GM12878 (cell line): Measurements from ENCODE around the gene CATSPERZ. TPM values are rescaled to one million over a fixed set of nuclear protein-coding genes. Genes with fewer than 3 reads are reported as not detected.

Source experiments
- ATAC-seq: fragments of 200-7000 bp; cut with Tn5 transposase; 3 replicates; pipeline ENCODE4 v1.9.1; 2020; ENCODE audit warnings: mild to moderate bottlenecking, moderate library complexity
- BruUV-seq: library from RNA; stranded (reverse); fragments of 400-500 nt; replicated peaks from 2 replicates; lab custom pipeline; 2021; lab: Mats Ljungman, UMichigan
- CTCF ChIA-PET: fragments of 300-600 bp; sonication (Branson Sonifier 250); formaldehyde crosslinking; extraction: SDS; loops from one replicate; lab custom pipeline; 2021; ENCODE audit warnings: inconsistent platforms; lab: Yijun Ruan, JAX
- POLR2A ChIA-PET: fragments of 350-600 bp; formaldehyde crosslinking; extraction: SDS; loops from one replicate; lab custom pipeline; 2021; ENCODE audit warnings: inconsistent platforms; lab: Charles Lee
- RAD21 ChIA-PET: fragments of 300-600 bp; sonication (Branson Sonifier 250); formaldehyde crosslinking; loops from one replicate; lab custom pipeline; 2023; ENCODE audit warnings: antibody characterized with exemption; ENCODE audit not compliant: unreplicated experiment; lab: Charles Lee
- SMC1A ChIA-PET: fragments of 300-600 bp; sonication (Branson Sonifier 250); formaldehyde crosslinking; loops from one replicate; lab custom pipeline; 2023; ENCODE audit not compliant: unreplicated experiment, uncharacterized antibody; lab: Charles Lee
- DNase-seq: peaks from one replicate; pipeline ENCODE4 v3.0.0-alpha.2; 2011; ENCODE audit warnings: low read depth, low spot score
- FAIRE-seq: peaks from 3 replicates; lab custom pipeline; 2011; peaks lifted over from hg19 to GRCh38; lab: Jason Lieb, UNC
- H2AFZ ChIP-seq: 2 replicates; pipeline ENCODE4 v1.6.0; 2011; ENCODE audit warnings: low read depth, low read length, control low read depth; ENCODE audit not compliant: control insufficient read depth
- H3K27ac ChIP-seq: 2 replicates; pipeline ENCODE4 v1.5.1; 2011; ENCODE audit warnings: control low read depth; ENCODE audit not compliant: control insufficient read depth, insufficient read depth
- H3K27me3 ChIP-seq, 2 experiments: replicated peaks in 1 of 2; 2 replicates each; pipeline versions ENCODE4 v1.6.0 to v1.6.1; 2011; ENCODE audit warnings: low read length in 1 of 2; ENCODE audit not compliant: control insufficient read depth in 2 of 2, insufficient read depth in 2 of 2
- H3K36me3 ChIP-seq, 2 experiments: 2 replicates each; pipeline ENCODE4 v1.5.1; 2011; ENCODE audit warnings: low read length in 1 of 2; ENCODE audit not compliant: control insufficient read depth in 2 of 2, insufficient read depth in 2 of 2
- H3K4me1 ChIP-seq: 2 replicates; pipeline ENCODE4 v1.6.1; 2011; ENCODE audit warnings: mild to moderate bottlenecking, low read length, moderate library complexity, mixed read lengths; ENCODE audit not compliant: control insufficient read depth, insufficient read depth
- H3K4me2 ChIP-seq: 2 replicates; pipeline ENCODE4 v1.6.0; 2011; ENCODE audit warnings: control low read depth; ENCODE audit not compliant: control insufficient read depth, insufficient read depth
- H3K4me3 ChIP-seq: fragments of 200-600 bp; sonication (generic); 2 replicates; pipeline ENCODE4 v1.5.1; 2016
- H3K79me2 ChIP-seq: 2 replicates; pipeline ENCODE4 v1.6.0; 2011; ENCODE audit warnings: low read length; ENCODE audit not compliant: control insufficient read depth, insufficient read depth
- H3K9ac ChIP-seq: 2 replicates; pipeline ENCODE4 v1.8.0; 2011; ENCODE audit warnings: low read length, control low read depth, mixed read lengths; ENCODE audit not compliant: control insufficient read depth, insufficient read depth
- H3K9me3 ChIP-seq: replicated peaks from 3 replicates; pipeline ENCODE4 v1.5.1; 2011; ENCODE audit warnings: mild to moderate bottlenecking, low read length; ENCODE audit not compliant: control insufficient read depth, insufficient read depth
- H4K20me1 ChIP-seq: 2 replicates; pipeline ENCODE4 v1.6.0; 2011; ENCODE audit not compliant: control insufficient read depth, insufficient read depth
- DPF2 ChIP-seq: fragments of 450-650 bp; IDR thresholded peaks from 2 replicates; pipeline ENCODE4 v1.6.1; 2017; ENCODE audit warnings: mild to moderate bottlenecking
- EGR1 ChIP-seq, 2 experiments: IDR thresholded peaks; 1 replicate in 1 of 2; 2 replicates in 1 of 2; pipeline ENCODE4 v1.6.1; 2011 to 2012; ENCODE audit warnings: low read depth in 2 of 2, low read length in 2 of 2, borderline replicate concordance in 1 of 2, mild to moderate bottlenecking in 1 of 2, moderate library complexity in 1 of 2
- IKZF2 ChIP-seq, 2 experiments: fragments of 450-650 bp; IDR thresholded peaks; 2 replicates each; pipeline ENCODE4 v1.6.1; 2017; ENCODE audit warnings: mild to moderate bottlenecking in 2 of 2, moderate library complexity in 2 of 2
- POLR2A ChIP-seq: IDR thresholded peaks from 2 replicates; pipeline ENCODE4 v1.6.1; 2011; ENCODE audit warnings: low read depth, mild to moderate bottlenecking, low read length
- TCF7 ChIP-seq: IDR thresholded peaks from 2 replicates; pipeline ENCODE4 v1.6.1; 2014; ENCODE audit warnings: antibody characterized with exemption, borderline replicate concordance
- ZNF384 ChIP-seq: IDR thresholded peaks from 2 replicates; pipeline ENCODE4 v1.6.1; 2012; ENCODE audit warnings: low read depth, mild to moderate bottlenecking, low read length, improper control_type of control experiment, borderline replicate concordance
- WGBS: methylation state at CpG from one replicate; pipeline ENCODE4 v1.1.6; 2016; ENCODE audit warnings: low lambda C conversion rate; ENCODE audit not compliant: insufficient replicate concordance, insufficient coverage; ENCODE audit errors: missing lambda C conversion rate; 5-methylcytosine and 5-hydroxymethylcytosine counted together
- in situ Hi-C: fragments of 300-500 bp; cut with MboI; formaldehyde crosslinking; loops from 9 replicates; pipeline ENCODE4 v1.14.3; 2018; ENCODE audit warnings: mixed read lengths
- intact Hi-C: fragments of 100-400 bp; cut with micrococcal nuclease; formaldehyde crosslinking; loops from one replicate; pipeline ENCODE4 v1.14.2; 2022; ENCODE audit not compliant: unreplicated experiment
- microRNA-seq: library from miRNA; unstranded; fragments of <30 nt; microRNA quantifications from one replicate; pipeline ENCODE4, GENCODE V29; 2018
- polyA plus RNA-seq, 11 experiments: library from polyadenylated mRNA; depleted of rRNA in 4 of 11; unstranded in 6 of 11; stranded (reverse) in 5 of 11; fragments of >200 nt; fragmentation: Nextera tagmentation in 4 of 11; fragmentation: Illumina TruSeq in 1 of 11; extraction: Ambion mirVana in 4 of 11; extraction: Trizol in 1 of 11; gene quantifications; 1 replicate in 1 of 11; 2 replicates in 10 of 11; pipeline versions ENCODE4 v1.2.1 to v1.2.3, GENCODE V29; 2011 to 2016; ENCODE audit warnings: inconsistent platforms in 2 of 11, missing spikeins in 2 of 11, low read depth in 1 of 11
- small RNA-seq: library from RNA; depleted of rRNA; stranded (forward); fragments of <200 nt; gene quantifications from one replicate; pipeline ENCODE3, GENCODE V24; 2014
- total RNA-seq, 4 experiments: library from RNA; depleted of rRNA in 3 of 4; stranded (reverse); fragments of >200 nt in 3 of 4; fragmentation: Illumina TruSeq in 1 of 4; extraction: Trizol in 1 of 4; gene quantifications; 2 replicates each; pipeline versions ENCODE4 v1.2.1 to v1.2.3, GENCODE V29; 2013 to 2021
- TF ChIP-seq, protein P1 (sequence below): IDR thresholded peaks from 2 replicates; pipeline ENCODE4 v1.6.1; 2011; ENCODE audit warnings: borderline replicate concordance, low read depth, mild to moderate bottlenecking, moderate library complexity, mixed read lengths, low read length; ENCODE audit not compliant: insufficient read depth; ENCODE audit errors: extremely low read length

The CATSPERZ gene
- total and polyA plus RNA-seq, 10 of the 15 experiments (the other 5 are each of a cell fraction or from before 2014, with no cell fraction given), result 0.12 to 0.31 TPM; not detected in 8

DNA sequence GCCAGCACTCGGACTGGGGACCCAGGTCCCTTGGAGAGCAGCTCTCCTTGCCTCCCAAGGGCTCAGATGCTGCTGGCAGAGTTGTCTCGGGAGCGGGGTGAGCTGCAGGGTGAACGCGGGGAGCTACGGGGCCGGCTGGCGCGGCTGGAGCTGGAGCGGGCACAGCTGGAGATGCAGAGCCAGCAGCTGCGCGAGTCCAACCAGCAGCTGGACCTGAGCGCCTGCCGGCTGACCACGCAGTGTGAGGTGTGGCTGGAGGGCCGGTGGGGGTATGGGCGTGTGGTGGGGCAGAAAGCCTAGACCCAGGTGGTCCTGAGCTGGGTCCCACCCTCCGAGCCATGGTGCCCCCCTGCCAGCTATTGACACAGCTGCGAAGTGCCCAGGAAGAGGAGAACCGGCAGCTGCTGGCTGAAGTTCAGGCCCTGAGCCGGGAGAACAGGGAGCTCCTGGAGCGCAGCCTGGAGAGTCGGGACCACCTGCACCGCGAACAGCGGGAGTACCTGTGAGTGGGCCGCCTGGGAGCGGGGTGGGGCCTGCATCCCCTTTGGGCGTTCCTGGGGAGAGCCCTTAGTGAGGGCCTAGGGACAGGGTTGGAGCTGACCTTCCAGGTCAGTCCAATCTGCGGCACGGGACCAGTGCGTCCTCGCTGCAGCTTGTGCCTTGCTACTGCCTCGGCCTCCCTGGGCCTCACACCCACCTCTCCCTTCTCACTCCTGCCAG, 53.0 kb downstream of the CATSPERZ start (continued):
- TF ChIP-seq EGR1 (IDR thresholded peaks at IDR 0.05; ENCODE audit: borderline replicate concordance in 1 of 2, low read depth in 2 of 2, low read length in 2 of 2), result no peak
- TF ChIP-seq IKZF2 (IDR thresholded peaks at IDR 0.05), result no peak
- TF ChIP-seq, protein P1, sequence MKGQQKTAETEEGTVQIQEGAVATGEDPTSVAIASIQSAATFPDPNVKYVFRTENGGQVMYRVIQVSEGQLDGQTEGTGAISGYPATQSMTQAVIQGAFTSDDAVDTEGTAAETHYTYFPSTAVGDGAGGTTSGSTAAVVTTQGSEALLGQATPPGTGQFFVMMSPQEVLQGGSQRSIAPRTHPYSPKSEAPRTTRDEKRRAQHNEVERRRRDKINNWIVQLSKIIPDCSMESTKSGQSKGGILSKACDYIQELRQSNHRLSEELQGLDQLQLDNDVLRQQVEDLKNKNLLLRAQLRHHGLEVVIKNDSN, result no peak

DNA sequence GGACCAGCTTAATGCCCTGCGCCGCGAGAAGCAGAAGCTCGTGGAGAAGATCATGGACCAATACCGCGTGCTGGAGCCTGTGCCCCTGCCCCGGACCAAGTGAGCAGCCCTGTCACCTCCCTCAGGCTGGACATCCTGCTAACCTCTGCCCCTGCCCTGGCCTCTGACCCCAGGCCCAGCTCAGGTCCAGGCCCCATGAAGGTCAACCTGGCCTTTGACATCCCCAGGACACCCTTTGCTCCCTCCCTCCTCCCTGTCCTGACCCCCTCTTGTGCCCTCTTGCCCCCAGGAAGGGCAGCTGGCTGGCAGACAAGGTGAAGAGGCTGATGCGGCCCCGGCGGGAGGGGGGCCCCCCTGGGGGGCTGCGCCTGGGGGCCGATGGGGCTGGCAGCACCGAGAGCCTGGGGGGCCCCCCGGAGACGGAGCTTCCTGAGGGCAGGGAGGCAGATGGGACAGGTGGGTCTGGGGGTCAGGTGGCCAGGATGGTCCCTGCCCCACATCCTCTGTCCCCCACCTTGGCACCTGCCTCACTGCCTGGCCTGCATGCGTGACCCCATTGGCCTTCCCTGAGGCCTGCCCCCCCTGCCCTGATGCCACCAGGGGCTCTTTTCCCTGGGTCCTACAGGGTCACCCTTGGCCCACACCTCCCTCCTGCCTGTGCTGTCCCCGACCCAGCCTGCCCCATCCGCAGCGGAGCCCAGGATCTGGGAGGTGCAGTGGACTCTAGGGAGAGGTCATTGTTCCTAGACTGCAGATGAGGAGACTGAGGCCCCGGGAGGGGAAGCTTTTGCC, 53.8 kb downstream of the CATSPERZ start:
- FAIRE-seq (no peak), ATAC-seq (no peak), DNase-seq (no peak)
- no peaks in the 10 kb centered on the region; the same call in 1 of the 2 replicates for H3K79me2 ChIP-seq
- 87% methylated on average over 15 of the region's 20 CpGs for WGBS
- no peaks in the 10 kb centered on the region for H3K9me3 ChIP-seq
- no peak overlapping the region for H3K27ac ChIP-seq
- H4K20me1 ChIP-seq, result no peaks in the 10 kb centered on the region
- TF ChIP-seq ZNF384, result no peak
- TF ChIP-seq DPF2, result no peak
- peak; percentile 43; the same call in 1 of the 2 replicates for TF ChIP-seq POLR2A
- TF ChIP-seq TCF7, result no peak
- POLR2A ChIA-PET, result interaction anchor here (1.2 to 2.6 kb wide), 6 partner anchors 9 to 49 kb away, joined by 3 to 23 read pairs (median 6); partner anchors contain the start of genes ESRRA, PRDX5 and TRMT112
- no peaks in the 10 kb centered on the region for H3K27me3 ChIP-seq
- peaks cover 7% of the 10 kb centered on the region; the same call in 1 of the 2 replicates for H3K4me1 ChIP-seq
- H3K4me3 ChIP-seq, result no peak overlapping the region
- no TSS peak for BruUV-seq
- H2AFZ ChIP-seq, result no peak overlapping the region
- SMC1A ChIA-PET, result interaction anchor here (0.9 to 2.2 kb wide), 6 partner anchors 11 to 85 kb away, joined by 3 to 37 read pairs (median 7); partner anchors contain the start of genes PRDX5 and TRMT112
- intact Hi-C loops (no loop called here), in situ Hi-C loops (no loop called here)
- RAD21 ChIA-PET, result interaction anchor here (0.5 to 9.7 kb wide), 6 partner anchors 13 to 1359 kb away, joined by 3 to 176 read pairs (median 21); partner anchors contain the start of genes CCDC88B, PRDX5 and TRMT112
- H3K9ac ChIP-seq, result no peak overlapping the region
- H3K36me3 ChIP-seq, result peaks cover 0 to 6% of the 10 kb centered on the region in 2 experiments; a peak in 2 of 4 replicates
- no peak overlapping the region for H3K4me2 ChIP-seq
- CTCF ChIA-PET, result interaction anchor here (0.6 to 7.3 kb wide), 14 partner anchors 11 to 1577 kb away, joined by 3 to 143 read pairs (median 7); partner anchors contain the start of genes CATSPERZ, CCDC88B, ESRRA and FERMT3

Small RNAs within 50 kb of the gene (microRNA-seq; reads per million reads assigned to microRNA genes)
- gene MIR7155, result 4.0 reads per million, percentile 23 among the genes with 10 or more reads in this experiment

Small RNAs within 50 kb of the gene (small RNA-seq; reads per million reads assigned to genes)
- 0.12 reads per million for gene MIR7155
- gene RF00019, result not detected

Other genes with a start within 250 kb of the CATSPERZ start
Only the 7 nearest of the 18 such genes appear.
- gene BAD, start 15.7 kb upstream of the CATSPERZ start, total RNA-seq (2014; rRNA removed), result 67.2 and 68.2 TPM in 2 replicates
- gene BAD, start 15.7 kb upstream of the CATSPERZ start, total RNA-seq (2014; rRNA removed; fragmentation: Illumina TruSeq; extraction: Trizol), result 11.7 and 14.3 TPM in 2 replicates
- 41.0 and 41.1 TPM in 2 replicates for gene BAD, start 15.7 kb upstream of the CATSPERZ start, total RNA-seq (2021)
- gene BAD, start 15.7 kb upstream of the CATSPERZ start, polyA plus RNA-seq (2011; rRNA removed), result 16.1 and 38.1 TPM in 2 replicates
- 1.1 and 6.7 TPM in 2 replicates for gene BAD, start 15.7 kb upstream of the CATSPERZ start, polyA plus RNA-seq (2014; fragmentation: Illumina TruSeq; extraction: Trizol)
- gene BAD, start 15.7 kb upstream of the CATSPERZ start, polyA plus RNA-seq (2014; fragmentation: Nextera tagmentation; extraction: Ambion mirVana), result 1 to 10 TPM; 1.5 to 7.4 TPM
- gene BAD, start 15.7 kb upstream of the CATSPERZ start, polyA plus RNA-seq (2014; rRNA removed), result 61.8 and 85.7 TPM in 2 replicates
- gene BAD, start 15.7 kb upstream of the CATSPERZ start, polyA plus RNA-seq (2016; fragmentation: Nextera tagmentation; extraction: Ambion mirVana), result 10 to 100 TPM; 62.6 to 65.5 TPM
- gene GPR137, start 14.5 kb upstream of the CATSPERZ start, total RNA-seq (2014; rRNA removed), result 13.7 and 14.5 TPM in 2 replicates
- 7.3 and 10.6 TPM in 2 replicates for gene GPR137, start 14.5 kb upstream of the CATSPERZ start, total RNA-seq (2014; rRNA removed; fragmentation: Illumina TruSeq; extraction: Trizol)
- 26.3 and 29.2 TPM in 2 replicates for gene GPR137, start 14.5 kb upstream of the CATSPERZ start, total RNA-seq (2021)
- 4.6 and 13.8 TPM in 2 replicates for gene GPR137, start 14.5 kb upstream of the CATSPERZ start, polyA plus RNA-seq (2011; rRNA removed)
- 2.9 and 11.0 TPM in 2 replicates for gene GPR137, start 14.5 kb upstream of the CATSPERZ start, polyA plus RNA-seq (2014; fragmentation: Illumina TruSeq; extraction: Trizol)
- gene GPR137, start 14.5 kb upstream of the CATSPERZ start, polyA plus RNA-seq (2014; fragmentation: Nextera tagmentation; extraction: Ambion mirVana), result under 1 TPM; 0.37 to 0.75 TPM
- 19.0 and 26.9 TPM in 2 replicates for gene GPR137, start 14.5 kb upstream of the CATSPERZ start, polyA plus RNA-seq (2014; rRNA removed)
- 10 to 100 TPM; 15.8 to 18.6 TPM for gene GPR137, start 14.5 kb upstream of the CATSPERZ start, polyA plus RNA-seq (2016; fragmentation: Nextera tagmentation; extraction: Ambion mirVana)
- gene KCNK4, start 9.1 kb upstream of the CATSPERZ start, total RNA-seq (2014; rRNA removed), result not detected in 2 replicates
- not detected in 2 replicates for gene KCNK4, start 9.1 kb upstream of the CATSPERZ start, total RNA-seq (2014; rRNA removed; fragmentation: Illumina TruSeq; extraction: Trizol)
- not detected in 2 replicates for gene KCNK4, start 9.1 kb upstream of the CATSPERZ start, total RNA-seq (2021)
- 0.04 TPM in 1 of 2 replicates, not detected in the other for gene KCNK4, start 9.1 kb upstream of the CATSPERZ start, polyA plus RNA-seq (2011; rRNA removed)
- gene KCNK4, start 9.1 kb upstream of the CATSPERZ start, polyA plus RNA-seq (2014; fragmentation: Illumina TruSeq; extraction: Trizol), result not detected in 2 replicates
- gene KCNK4, start 9.1 kb upstream of the CATSPERZ start, polyA plus RNA-seq (2014; fragmentation: Nextera tagmentation; extraction: Ambion mirVana), result not detected
- gene KCNK4, start 9.1 kb upstream of the CATSPERZ start, polyA plus RNA-seq (2014; rRNA removed), result 0.20 TPM in 1 of 2 replicates, not detected in the other
- not detected for gene KCNK4, start 9.1 kb upstream of the CATSPERZ start, polyA plus RNA-seq (2016; fragmentation: Nextera tagmentation; extraction: Ambion mirVana)
- gene ESRRA, start 5.2 kb downstream of the CATSPERZ start, total RNA-seq (2014; rRNA removed), result 34.9 and 40.7 TPM in 2 replicates
- gene ESRRA, start 5.2 kb downstream of the CATSPERZ start, total RNA-seq (2014; rRNA removed; fragmentation: Illumina TruSeq; extraction: Trizol), result 12.3 and 12.7 TPM in 2 replicates
- 41.7 and 48.9 TPM in 2 replicates for gene ESRRA, start 5.2 kb downstream of the CATSPERZ start, total RNA-seq (2021)
- gene ESRRA, start 5.2 kb downstream of the CATSPERZ start, polyA plus RNA-seq (2011; rRNA removed), result 6.4 and 10.9 TPM in 2 replicates
- 1.5 and 7.0 TPM in 2 replicates for gene ESRRA, start 5.2 kb downstream of the CATSPERZ start, polyA plus RNA-seq (2014; fragmentation: Illumina TruSeq; extraction: Trizol)
- gene ESRRA, start 5.2 kb downstream of the CATSPERZ start, polyA plus RNA-seq (2014; fragmentation: Nextera tagmentation; extraction: Ambion mirVana), result under 1 TPM; 0.32 to 0.55 TPM
- gene ESRRA, start 5.2 kb downstream of the CATSPERZ start, polyA plus RNA-seq (2014; rRNA removed), result 32.7 and 45.0 TPM in 2 replicates
- 10 to 100 TPM; 12.4 to 23.3 TPM for gene ESRRA, start 5.2 kb downstream of the CATSPERZ start, polyA plus RNA-seq (2016; fragmentation: Nextera tagmentation; extraction: Ambion mirVana)
- 252 and 288 TPM in 2 replicates for gene TRMT112, start 17.2 kb downstream of the CATSPERZ start, total RNA-seq (2014; rRNA removed)
- gene TRMT112, start 17.2 kb downstream of the CATSPERZ start, total RNA-seq (2014; rRNA removed; fragmentation: Illumina TruSeq; extraction: Trizol), result 212 and 217 TPM in 2 replicates
- 210 and 220 TPM in 2 replicates for gene TRMT112, start 17.2 kb downstream of the CATSPERZ start, total RNA-seq (2021)
- gene TRMT112, start 17.2 kb downstream of the CATSPERZ start, polyA plus RNA-seq (2011; rRNA removed), result 300 and 394 TPM in 2 replicates
- gene TRMT112, start 17.2 kb downstream of the CATSPERZ start, polyA plus RNA-seq (2014; fragmentation: Illumina TruSeq; extraction: Trizol), result 96.2 and 220 TPM in 2 replicates
- gene TRMT112, start 17.2 kb downstream of the CATSPERZ start, polyA plus RNA-seq (2014; fragmentation: Nextera tagmentation; extraction: Ambion mirVana), result 100 to 1,000 TPM; 322 to 331 TPM
- 294 and 320 TPM in 2 replicates for gene TRMT112, start 17.2 kb downstream of the CATSPERZ start, polyA plus RNA-seq (2014; rRNA removed)
- gene TRMT112, start 17.2 kb downstream of the CATSPERZ start, polyA plus RNA-seq (2016; fragmentation: Nextera tagmentation; extraction: Ambion mirVana), result 100 to 1,000 TPM; 411 to 455 TPM
- gene PRDX5, start 17.8 kb downstream of the CATSPERZ start, total RNA-seq (2014; rRNA removed), result 238 and 248 TPM in 2 replicates
- gene PRDX5, start 17.8 kb downstream of the CATSPERZ start, total RNA-seq (2014; rRNA removed; fragmentation: Illumina TruSeq; extraction: Trizol), result 198 and 206 TPM in 2 replicates
- 202 and 214 TPM in 2 replicates for gene PRDX5, start 17.8 kb downstream of the CATSPERZ start, total RNA-seq (2021)
- 265 and 406 TPM in 2 replicates for gene PRDX5, start 17.8 kb downstream of the CATSPERZ start, polyA plus RNA-seq (2011; rRNA removed)
- 110 and 241 TPM in 2 replicates for gene PRDX5, start 17.8 kb downstream of the CATSPERZ start, polyA plus RNA-seq (2014; fragmentation: Illumina TruSeq; extraction: Trizol)
- 100 to 1,000 TPM in 1 of 2 experiments, 10 to 100 TPM in 1; 95.7 to 203 TPM for gene PRDX5, start 17.8 kb downstream of the CATSPERZ start, polyA plus RNA-seq (2014; fragmentation: Nextera tagmentation; extraction: Ambion mirVana)
- 341 and 351 TPM in 2 replicates for gene PRDX5, start 17.8 kb downstream of the CATSPERZ start, polyA plus RNA-seq (2014; rRNA removed)
- 100 to 1,000 TPM; 324 to 357 TPM for gene PRDX5, start 17.8 kb downstream of the CATSPERZ start, polyA plus RNA-seq (2016; fragmentation: Nextera tagmentation; extraction: Ambion mirVana)
- 38.7 and 41.6 TPM in 2 replicates for gene CCDC88B, start 39.8 kb downstream of the CATSPERZ start, total RNA-seq (2014; rRNA removed)
- gene CCDC88B, start 39.8 kb downstream of the CATSPERZ start, total RNA-seq (2014; rRNA removed; fragmentation: Illumina TruSeq; extraction: Trizol), result 18.9 and 21.8 TPM in 2 replicates
- 55.5 and 66.0 TPM in 2 replicates for gene CCDC88B, start 39.8 kb downstream of the CATSPERZ start, total RNA-seq (2021)
- 8.7 and 18.2 TPM in 2 replicates for gene CCDC88B, start 39.8 kb downstream of the CATSPERZ start, polyA plus RNA-seq (2011; rRNA removed)
- gene CCDC88B, start 39.8 kb downstream of the CATSPERZ start, polyA plus RNA-seq (2014; fragmentation: Illumina TruSeq; extraction: Trizol), result 5.0 and 13.8 TPM in 2 replicates
- 1 to 10 TPM in 1 of 2 experiments, under 1 TPM in 1; 0.24 to 2.8 TPM for gene CCDC88B, start 39.8 kb downstream of the CATSPERZ start, polyA plus RNA-seq (2014; fragmentation: Nextera tagmentation; extraction: Ambion mirVana)
- 55.2 and 66.0 TPM in 2 replicates for gene CCDC88B, start 39.8 kb downstream of the CATSPERZ start, polyA plus RNA-seq (2014; rRNA removed)
- gene CCDC88B, start 39.8 kb downstream of the CATSPERZ start, polyA plus RNA-seq (2016; fragmentation: Nextera tagmentation; extraction: Ambion mirVana), result 10 to 100 TPM; 13.6 to 20.2 TPM